ENCODE measurements around the gene LGALS14.

Gene LGALS14

GRCh38 chr19:39752390-39752789 lies 48.1 kb downstream of the LGALS14 start:
- DNase-seq, result peak; percentile 13

- DNase-seq, result no peak
These were observed 48.5 kb downstream of the LGALS14 start for GRCh38 chr19:39752795-39753194.

- no peak for DNase-seq
These were observed 50.3 kb downstream of the LGALS14 start for GRCh38 chr19:39754544-39754943.

- DNase-seq, result no peak
These were observed 50.7 kb downstream of the LGALS14 start for GRCh38 chr19:39754971-39755370.
